Astrocyte of the cerebellum (primary cell): ENCODE data around the gene TRUB1.

Source experiments
- DNase-seq: peaks from one replicate; pipeline ENCODE4 v3.0.0-alpha.2; 2011; ENCODE audit warnings: low read depth
- H3K4me3 ChIP-seq: 2 replicates; pipeline ENCODE4 v1.5.1; 2011; ENCODE audit warnings: mild to moderate bottlenecking, low read depth, low read length, moderate library complexity
- CTCF ChIP-seq: IDR thresholded peaks from 2 replicates; pipeline ENCODE4 v1.5.1; 2012; ENCODE audit warnings: low read length, low read depth, moderate library complexity, mild to moderate bottlenecking; ENCODE audit errors: missing control alignments
- in situ Hi-C: cut with HindIII; loops from 2 replicates; pipeline ENCODE4 v1.10.0; 2017; ENCODE audit warnings: low sequenced_read_pairs

The TRUB1 gene

GRCh38 chr10:114922003-114922402 lies 16.0 kb upstream of the TRUB1 start:
- in situ Hi-C loops: no loop called here
- TF ChIP-seq CTCF: no peak
- DNase-seq: no peak
- no peak overlapping the region for H3K4me3 ChIP-seq

GRCh38 chr10:114923551-114923950 lies 14.4 kb upstream of the TRUB1 start:
- no peak overlapping the region for H3K4me3 ChIP-seq
- in situ Hi-C loops: no loop called here
- no peak for TF ChIP-seq CTCF
- DNase-seq: no peak

- DNase-seq: peak; percentile 32
Observed at GRCh38 chr10:114925587-114926586, 12.1 kb upstream of the TRUB1 start.

GRCh38 chr10:114928818-114929217 lies 9.2 kb upstream of the TRUB1 start:
- in situ Hi-C loops: no loop called here
- no peak for DNase-seq
- H3K4me3 ChIP-seq: no peak overlapping the region
- TF ChIP-seq CTCF: no peak

More at GRCh38 chr10:114925587-114926586, 12.1 kb upstream of the TRUB1 start:
- in situ Hi-C loops: no loop called here
- TF ChIP-seq CTCF: no peak
- no peak overlapping the region for H3K4me3 ChIP-seq

GRCh38 chr10:114930320-114930719 lies 7.7 kb upstream of the TRUB1 start:
- no peak overlapping the region for H3K4me3 ChIP-seq
- in situ Hi-C loops: no loop called here
- no peak for TF ChIP-seq CTCF
- DNase-seq: peak; percentile 35

- no peak overlapping the region for H3K4me3 ChIP-seq
- no peak for TF ChIP-seq CTCF
- DNase-seq: no peak
- in situ Hi-C loops: no loop called here
Observed at GRCh38 chr10:114931072-114931679, 6.8 kb upstream of the TRUB1 start.
